Ovary (tissue), 3 donors: ENCODE data around the gene LMAN2L.

Source experiments
- CTCF ChIP-seq, 3 donors: fragments of 450-650 bp in 2 of 3; fragments of 200-600 bp in 1 of 3; IDR thresholded peaks; one replicate each; pipeline versions ENCODE4 v1.5.1 to v1.8.0; 2016 to 2022; ENCODE audit warnings: antibody characterized with exemption in 3 of 3, mild to moderate bottlenecking in 1 of 3
- EP300 ChIP-seq: sonication (generic); formaldehyde crosslinking; IDR thresholded peaks from one replicate; pipeline ENCODE4 v1.6.1; 2017; ENCODE audit warnings: antibody characterized with exemption
- POLR2A ChIP-seq: fragments of 450-650 bp; IDR thresholded peaks from one replicate; pipeline ENCODE4 v1.6.1; 2017; ENCODE audit warnings: antibody characterized with exemption, mild to moderate bottlenecking, moderate library complexity
- donor health status: DM: no; HTN: no; CAD: no.

- TF ChIP-seq POLR2A (no peak), CTCF (IDR thresholded peaks at IDR 0.05) (no peak), EP300 (no peak)
Observed at GRCh38 chr2:96787411-96787810, 47.5 kb upstream of the LMAN2L start.
